ENCODE measurements around the gene DUS2.

- no peak for TF ChIP-seq TAF1 (IDR thresholded peaks at IDR 0.05; ENCODE audit: borderline replicate concordance, low read depth, low read length)
- TF ChIP-seq POLR2AphosphoS5 (IDR thresholded peaks at IDR 0.05; ENCODE audit: low read depth, low read length): no peak
- TF ChIP-seq POLR2A (IDR thresholded peaks at IDR 0.05; ENCODE audit: low read depth, low read length): no peak
Measured at GRCh38 chr16:68115851-68116250, 92.8 kb downstream of the DUS2 start.

Measured in GM12892 (cell line).